Activated CD8-positive, alpha-beta memory T cell treated with anti-CD3 and anti-CD28 coated beads for 48 hours (primary cell): ENCODE data around the gene PLSCR3.
"Not testable (repeated sequence)": the region's sequence is repeated elsewhere in the genome, so short reads cannot be mapped to it uniquely, and the experiment has no call there.

Source experiments
- DNase-seq, 3 experiments: peaks; one replicate each; pipeline ENCODE4 v3.0.0-alpha.2; 2020; ENCODE audit warnings: low read depth in 2 of 3, low spot score in 2 of 3

Gene PLSCR3

GRCh38 chr17:7382901-7383300 lies 11.4 kb downstream of the PLSCR3 start:
- no peak for DNase-seq

- DNase-seq, result no peak
Observed at GRCh38 chr17:7380855-7381683, 13.3 kb downstream of the PLSCR3 start, which contains the start of gene TNK1. Gene TNK1, plus strand, starts transcription at chr17:7381089. Its CDS starts 1,838 bp downstream, at chr17:7382927.

GRCh38 chr17:7380321-7380720 lies 14.0 kb downstream of the PLSCR3 start:
- no peak for DNase-seq

- DNase-seq, result no peak
Observed at GRCh38 chr17:7379134-7379533, 15.2 kb downstream of the PLSCR3 start.

- no peak for DNase-seq
Observed at GRCh38 chr17:7374353-7374752, 20.0 kb downstream of the PLSCR3 start.

GRCh38 chr17:7370853-7371252 lies 23.5 kb downstream of the PLSCR3 start:
- DNase-seq, result no peak

GRCh38 chr17:7369825-7370224 lies 24.5 kb downstream of the PLSCR3 start:
- DNase-seq, result no peak

GRCh38 chr17:7368599-7368994 lies 25.7 kb downstream of the PLSCR3 start:
- DNase-seq, result not testable (repeated sequence)

- no peak for DNase-seq
Observed at GRCh38 chr17:7367918-7368598, 26.3 kb downstream of the PLSCR3 start.

- no peak for DNase-seq
Observed at GRCh38 chr17:7367083-7367482, 27.2 kb downstream of the PLSCR3 start.

GRCh38 chr17:7365963-7366362 lies 28.4 kb downstream of the PLSCR3 start:
- not testable (repeated sequence) for DNase-seq

- DNase-seq, result no peak
Observed at GRCh38 chr17:7363311-7363710, 31.0 kb downstream of the PLSCR3 start.

- no peak for DNase-seq
Observed at GRCh38 chr17:7361906-7362305, 32.4 kb downstream of the PLSCR3 start.

GRCh38 chr17:7357381-7357780 lies 36.9 kb downstream of the PLSCR3 start:
- no peak for DNase-seq

- no peak for DNase-seq
Observed at GRCh38 chr17:7356756-7357155, 37.6 kb downstream of the PLSCR3 start.

GRCh38 chr17:7356072-7356549 lies 38.2 kb downstream of the PLSCR3 start:
- peak; percentile 67 to 73 (median 70) for DNase-seq

- DNase-seq, result no peak
Observed at GRCh38 chr17:7355573-7355972, 38.8 kb downstream of the PLSCR3 start.

- no peak for DNase-seq
Observed at GRCh38 chr17:7355053-7355452, 39.3 kb downstream of the PLSCR3 start, which contains the start of gene TMEM95. Gene TMEM95, plus strand, starts transcription at chr17:7355156. Its CDS starts 49 bp downstream, at chr17:7355205.

- DNase-seq, result no peak
Observed at GRCh38 chr17:7354262-7354843, 40.0 kb downstream of the PLSCR3 start.

- DNase-seq, result no peak
Observed at GRCh38 chr17:7352910-7353635, 41.3 kb downstream of the PLSCR3 start.

GRCh38 chr17:7352503-7352889 lies 41.8 kb downstream of the PLSCR3 start:
- no peak for DNase-seq
